GM10248 (cell line): ENCODE results near the gene TMEM129.

Source experiments
- CTCF ChIA-PET: fragments of 300-600 bp; sonication (Branson Sonifier 250); formaldehyde crosslinking; extraction: SDS; loops from one replicate; lab custom pipeline; 2021; ENCODE audit warnings: antibody characterized with exemption; lab: Yijun Ruan, JAX
- POLR2A ChIA-PET: fragments of 350-650 bp; sonication (Branson Sonifier 250); formaldehyde crosslinking; extraction: SDS; loops from one replicate; lab custom pipeline; 2020; ENCODE audit warnings: antibody characterized with exemption; lab: Yijun Ruan, JAX
- DNase-seq: peaks from one replicate; pipeline ENCODE4 v3.0.0; 2012; ENCODE audit errors: extremely low spot score
- TF ChIP-seq, protein P1 (sequence below): IDR thresholded peaks from 2 replicates; pipeline ENCODE4 v1.5.1; 2012; ENCODE audit warnings: mild to moderate bottlenecking, low read depth; ENCODE audit errors: extremely low read depth, missing control alignments, control extremely low read depth

The TMEM129 gene

GRCh38 chr4:1763070-1763549 is 42.0 kb upstream of the TMEM129 start:
- ChIA-PET POLR2A (no interaction called here), CTCF (interaction anchor here (1.0 kb wide), 1 partner anchor 15 kb away, joined by 3 read pairs; no protein-coding TSS in a partner anchor)
- TF ChIP-seq, protein P1, sequence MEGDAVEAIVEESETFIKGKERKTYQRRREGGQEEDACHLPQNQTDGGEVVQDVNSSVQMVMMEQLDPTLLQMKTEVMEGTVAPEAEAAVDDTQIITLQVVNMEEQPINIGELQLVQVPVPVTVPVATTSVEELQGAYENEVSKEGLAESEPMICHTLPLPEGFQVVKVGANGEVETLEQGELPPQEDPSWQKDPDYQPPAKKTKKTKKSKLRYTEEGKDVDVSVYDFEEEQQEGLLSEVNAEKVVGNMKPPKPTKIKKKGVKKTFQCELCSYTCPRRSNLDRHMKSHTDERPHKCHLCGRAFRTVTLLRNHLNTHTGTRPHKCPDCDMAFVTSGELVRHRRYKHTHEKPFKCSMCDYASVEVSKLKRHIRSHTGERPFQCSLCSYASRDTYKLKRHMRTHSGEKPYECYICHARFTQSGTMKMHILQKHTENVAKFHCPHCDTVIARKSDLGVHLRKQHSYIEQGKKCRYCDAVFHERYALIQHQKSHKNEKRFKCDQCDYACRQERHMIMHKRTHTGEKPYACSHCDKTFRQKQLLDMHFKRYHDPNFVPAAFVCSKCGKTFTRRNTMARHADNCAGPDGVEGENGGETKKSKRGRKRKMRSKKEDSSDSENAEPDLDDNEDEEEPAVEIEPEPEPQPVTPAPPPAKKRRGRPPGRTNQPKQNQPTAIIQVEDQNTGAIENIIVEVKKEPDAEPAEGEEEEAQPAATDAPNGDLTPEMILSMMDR = no peak
- DNase-seq = no peak

GRCh38 chr4:1762264-1763010 is 41.3 kb upstream of the TMEM129 start:
- DNase-seq = no peak
- CTCF ChIA-PET = interaction anchor here (1.0 to 1.4 kb wide), 2 partner anchors 14 to 137 kb away, joined by 3 read pairs; no protein-coding TSS in a partner anchor
- TF ChIP-seq, protein P1 = no peak
- POLR2A ChIA-PET = no interaction called here

DNA sequence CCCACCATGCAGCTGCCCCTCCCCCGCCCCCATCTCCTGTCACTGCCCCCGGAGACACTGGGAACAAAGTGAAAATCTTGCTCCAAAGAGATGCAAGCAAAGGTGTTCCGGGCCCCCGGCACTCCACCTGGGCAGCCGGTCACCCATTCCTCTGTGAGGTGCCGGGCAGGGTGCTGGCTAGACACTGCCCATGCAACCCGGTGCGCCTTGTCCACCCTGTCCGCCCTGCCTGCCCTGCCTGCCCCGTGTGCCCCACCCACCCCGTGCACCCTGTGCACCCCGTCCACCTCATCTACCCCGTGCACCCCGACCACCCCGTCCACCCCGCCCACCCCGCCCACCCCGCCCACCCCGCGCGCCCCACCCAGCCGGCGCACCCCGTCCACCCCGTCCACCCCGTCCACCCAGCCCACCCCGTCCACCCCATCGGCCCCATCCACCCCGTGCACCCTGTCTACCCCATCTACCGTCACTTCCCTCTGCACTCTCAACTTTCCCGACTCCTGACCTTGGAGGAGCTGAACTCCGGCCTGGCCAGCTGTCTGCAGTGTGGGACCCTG is 40.1 kb upstream of the TMEM129 start:
- ChIA-PET POLR2A (no interaction called here), CTCF (interaction anchor here (1.4 to 3.0 kb wide), 2 partner anchors 13 to 138 kb away, joined by 3 to 13 read pairs; no protein-coding TSS in a partner anchor)
- TF ChIP-seq, protein P1 = no peak
- no peak for DNase-seq

DNA sequence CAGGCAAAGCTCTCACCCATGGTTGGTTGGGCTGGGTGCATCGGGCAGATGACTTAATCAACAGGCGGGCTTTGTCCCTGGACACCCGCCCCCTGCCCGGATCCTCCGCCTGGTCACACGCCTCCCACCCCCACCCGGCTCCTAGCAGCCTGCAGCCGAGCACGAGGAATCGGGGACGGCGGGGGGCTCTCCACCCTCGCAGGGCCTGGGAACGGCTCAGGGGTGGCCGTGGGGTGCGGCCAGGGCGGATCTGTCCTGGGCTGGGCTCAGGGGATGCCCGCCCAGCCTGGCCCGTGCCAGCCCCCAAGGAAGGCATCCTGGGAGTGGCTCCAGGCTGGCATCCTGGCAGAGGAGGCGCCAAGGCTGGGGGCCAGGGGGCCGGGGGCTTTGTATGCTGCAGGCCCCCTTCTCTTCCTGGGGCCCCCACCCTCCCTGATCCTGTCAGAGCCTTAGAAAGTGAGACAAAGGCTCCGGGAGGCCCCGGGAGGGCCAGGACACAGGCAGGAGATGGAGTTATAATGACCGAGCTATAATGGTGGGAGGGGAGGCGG is 39.5 kb upstream of the TMEM129 start:
- DNase-seq = no peak
- CTCF ChIA-PET = interaction anchor here (1.4 to 3.0 kb wide), 2 partner anchors 12 to 139 kb away, joined by 3 to 13 read pairs; no protein-coding TSS in a partner anchor
- TF ChIP-seq, protein P1 = no peak
- POLR2A ChIA-PET = no interaction called here

DNA sequence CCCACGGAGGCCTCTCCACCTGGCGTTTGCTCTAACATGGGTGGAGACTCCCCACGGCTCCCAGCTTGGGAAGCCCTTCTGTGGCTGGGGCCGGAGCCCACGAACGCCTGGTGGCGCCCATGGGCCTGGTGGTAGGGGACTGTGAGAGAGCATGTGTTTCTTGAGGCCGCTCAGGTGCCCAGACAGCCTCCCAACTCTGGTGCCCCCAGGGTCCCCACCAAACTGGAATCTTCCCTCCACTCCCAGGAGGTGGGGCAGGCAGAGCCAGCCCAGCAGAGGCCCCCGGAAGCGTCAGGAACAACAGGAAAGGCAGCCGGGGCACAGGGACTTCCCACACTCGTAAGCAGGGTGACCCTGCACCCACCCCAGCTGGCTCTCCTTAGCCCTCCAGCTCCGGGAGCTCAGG is 38.7 kb upstream of the TMEM129 start:
- ChIA-PET POLR2A (no interaction called here), CTCF (interaction anchor here (3.0 kb wide), 1 partner anchor 12 kb away, joined by 13 read pairs; no protein-coding TSS in a partner anchor)
- no peak for DNase-seq
- TF ChIP-seq, protein P1 = no peak

- no peak for DNase-seq
- TF ChIP-seq, protein P1 = no peak
- ChIA-PET POLR2A (no interaction called here), CTCF (interaction anchor here (3.0 kb wide), 1 partner anchor 11 kb away, joined by 13 read pairs; no protein-coding TSS in a partner anchor)
These were observed 38.2 kb upstream of the TMEM129 start for GRCh38 chr4:1759170-1759817.
